AG04449 (cell line): ENCODE results near the gene ACOT7.

Source experiments
- CTCF ChIA-PET: fragments of 350-600 bp; formaldehyde crosslinking; extraction: SDS; loops from one replicate; lab custom pipeline; 2021; ENCODE audit warnings: antibody characterized with exemption; lab: Yijun Ruan, JAX
- POLR2A ChIA-PET: fragments of 400-600, 350-600 bp; formaldehyde crosslinking; extraction: SDS; loops from one replicate; lab custom pipeline; 2020; ENCODE audit warnings: antibody characterized with exemption, inconsistent platforms; lab: Yijun Ruan, JAX
- DNase-seq: peaks from one replicate; pipeline ENCODE4 v3.0.0-alpha.2; 2010; ENCODE audit warnings: low read depth, low spot score
- H3K4me3 ChIP-seq: 2 replicates; pipeline ENCODE4 v1.5.1; 2011; ENCODE audit warnings: low read depth, mild to moderate bottlenecking, control low read depth, low read length
- TF ChIP-seq, protein P1 (sequence below): IDR thresholded peaks from one replicate; pipeline ENCODE4 v1.5.1; 2011; ENCODE audit warnings: mild to moderate bottlenecking, moderate library complexity, low read length, control low read depth, inconsistent platforms; ENCODE audit not compliant: insufficient read depth; ENCODE audit errors: missing control alignments

The ACOT7 gene

GRCh38 chr1:6258675-6259074 is 134.9 kb downstream of the ACOT7 start:
- TF ChIP-seq, protein P1, sequence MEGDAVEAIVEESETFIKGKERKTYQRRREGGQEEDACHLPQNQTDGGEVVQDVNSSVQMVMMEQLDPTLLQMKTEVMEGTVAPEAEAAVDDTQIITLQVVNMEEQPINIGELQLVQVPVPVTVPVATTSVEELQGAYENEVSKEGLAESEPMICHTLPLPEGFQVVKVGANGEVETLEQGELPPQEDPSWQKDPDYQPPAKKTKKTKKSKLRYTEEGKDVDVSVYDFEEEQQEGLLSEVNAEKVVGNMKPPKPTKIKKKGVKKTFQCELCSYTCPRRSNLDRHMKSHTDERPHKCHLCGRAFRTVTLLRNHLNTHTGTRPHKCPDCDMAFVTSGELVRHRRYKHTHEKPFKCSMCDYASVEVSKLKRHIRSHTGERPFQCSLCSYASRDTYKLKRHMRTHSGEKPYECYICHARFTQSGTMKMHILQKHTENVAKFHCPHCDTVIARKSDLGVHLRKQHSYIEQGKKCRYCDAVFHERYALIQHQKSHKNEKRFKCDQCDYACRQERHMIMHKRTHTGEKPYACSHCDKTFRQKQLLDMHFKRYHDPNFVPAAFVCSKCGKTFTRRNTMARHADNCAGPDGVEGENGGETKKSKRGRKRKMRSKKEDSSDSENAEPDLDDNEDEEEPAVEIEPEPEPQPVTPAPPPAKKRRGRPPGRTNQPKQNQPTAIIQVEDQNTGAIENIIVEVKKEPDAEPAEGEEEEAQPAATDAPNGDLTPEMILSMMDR, result no peak
- CTCF ChIA-PET, result interaction anchor here (1.1 to 5.8 kb wide), 5 partner anchors 11 to 85 kb away, joined by 3 to 42 read pairs (median 4); no protein-coding TSS in a partner anchor
- no peak for DNase-seq
- no peak overlapping the region for H3K4me3 ChIP-seq
- POLR2A ChIA-PET, result no interaction called here

- ChIA-PET CTCF (interaction anchor here (0.9 to 5.8 kb wide), 5 partner anchors 10 to 88 kb away, joined by 3 to 42 read pairs (median 4); no protein-coding TSS in a partner anchor), POLR2A (no interaction called here)
Observed at GRCh38 chr1:6257541-6258069, 136.0 kb downstream of the ACOT7 start.

GRCh38 chr1:6256645-6257044 is 136.9 kb downstream of the ACOT7 start:
- DNase-seq, result no peak
- H3K4me3 ChIP-seq, result no peak overlapping the region
- TF ChIP-seq, protein P1, result no peak
- CTCF ChIA-PET, result interaction anchor here (1.5 to 5.8 kb wide), 2 partner anchors 9 to 18 kb away, joined by 3 to 42 read pairs; no protein-coding TSS in a partner anchor
- POLR2A ChIA-PET, result no interaction called here

More at GRCh38 chr1:6257541-6258069, 136.0 kb downstream of the ACOT7 start:
- no peak overlapping the region for H3K4me3 ChIP-seq
- DNase-seq, result no peak
- TF ChIP-seq, protein P1, result no peak

GRCh38 chr1:6254691-6255090 is 138.9 kb downstream of the ACOT7 start:
- ChIA-PET POLR2A (no interaction called here), CTCF (interaction anchor here (5.8 kb wide), 1 partner anchor 7 kb away, joined by 42 read pairs; no protein-coding TSS in a partner anchor)
- no peak overlapping the region for H3K4me3 ChIP-seq
- TF ChIP-seq, protein P1, result no peak
- no peak for DNase-seq

- no peak overlapping the region for H3K4me3 ChIP-seq
- no peak for DNase-seq
- POLR2A ChIA-PET, result no interaction called here
- TF ChIP-seq, protein P1, result no peak
- CTCF ChIA-PET, result interaction anchor here (1.2 to 12.0 kb wide), 2 partner anchors 12 to 84 kb away, joined by 3 to 537 read pairs; no protein-coding TSS in a partner anchor
Observed at GRCh38 chr1:6253380-6253779, 140.2 kb downstream of the ACOT7 start.

DNA sequence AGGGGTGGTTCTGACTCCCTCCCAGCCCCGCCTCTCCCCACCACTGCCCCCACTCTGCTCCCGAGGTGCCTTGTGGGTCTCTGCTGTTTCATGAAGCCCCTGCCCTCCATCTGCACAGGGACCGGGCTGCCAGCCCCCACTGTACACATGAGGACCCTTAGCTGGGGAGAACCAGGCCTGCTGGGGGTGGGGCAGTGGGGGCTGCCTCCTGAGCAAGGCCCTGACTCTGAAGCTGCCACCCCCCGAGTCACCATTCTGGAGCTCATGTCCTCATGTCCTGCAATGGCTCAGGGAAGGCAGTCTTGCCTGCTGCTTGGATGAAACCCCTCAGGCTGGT is 141.2 kb downstream of the ACOT7 start:
- CTCF ChIA-PET, result interaction anchor here (1.1 to 12.0 kb wide), 4 partner anchors 10 to 100 kb away, joined by 3 to 537 read pairs (median 3); no protein-coding TSS in a partner anchor
- POLR2A ChIA-PET, result no interaction called here
- DNase-seq, result no peak
- TF ChIP-seq, protein P1, result no peak
- no peak overlapping the region for H3K4me3 ChIP-seq
